IMR-90 (cell line): ENCODE measurements around the gene SYTL3. TPM values are rescaled to one million over a fixed set of nuclear protein-coding genes. Genes with fewer than 3 reads are reported as not detected.

Experiments
- ATAC-seq: fragments of 200-7000 bp; cut with Tn5 transposase; 2 replicates; pipeline ENCODE4 v1.9.1; 2020; ENCODE audit warnings: low read depth, mild to moderate bottlenecking, moderate library complexity
- BruUV-seq: library from RNA; stranded (reverse); fragments of 400-500 nt; replicated peaks from 2 replicates; lab custom pipeline; 2021; lab: Mats Ljungman, UMichigan
- CTCF ChIA-PET: fragments of 300-600 bp; formaldehyde crosslinking; extraction: SDS; loops from one replicate; lab custom pipeline; 2021; ENCODE audit warnings: antibody characterized with exemption; lab: Yijun Ruan, JAX
- POLR2A ChIA-PET: fragments of 300-600 bp; sonication (Branson Sonifier 250); formaldehyde crosslinking; loops from one replicate; lab custom pipeline; 2022; ENCODE audit warnings: antibody characterized with exemption; ENCODE audit not compliant: unreplicated experiment; lab: Charles Lee
- DNase-seq: peaks from one replicate; pipeline ENCODE4 v3.0.0; 2013
- H2AFZ ChIP-seq: replicated peaks from 2 replicates; pipeline ENCODE3; 2013; ENCODE audit warnings: low read length, mild to moderate bottlenecking; ENCODE audit not compliant: poor library complexity
- H2AK5ac ChIP-seq: 2 replicates; pipeline ENCODE4 v1.6.1; 2013; ENCODE audit warnings: low read depth, low read length, inconsistent platforms
- H2AK9ac ChIP-seq: replicated peaks from 2 replicates; pipeline ENCODE3; 2013; ENCODE audit warnings: mild to moderate bottlenecking, low read depth, low read length, moderate library complexity; ENCODE audit not compliant: poor library complexity
- H2BK120ac ChIP-seq: 2 replicates; pipeline ENCODE4 v1.6.1; 2013; ENCODE audit warnings: low read depth, low read length, inconsistent platforms
- H2BK15ac ChIP-seq: 3 replicates; pipeline ENCODE4 v1.6.1; 2013; ENCODE audit warnings: low read depth, low read length, inconsistent platforms
- H2BK20ac ChIP-seq: 2 replicates; pipeline ENCODE4 v1.6.1; 2013; ENCODE audit warnings: low read depth, mild to moderate bottlenecking, inconsistent platforms, low read length, moderate library complexity
- H2BK5ac ChIP-seq: 2 replicates; pipeline ENCODE4 v1.6.1; 2013; ENCODE audit warnings: mild to moderate bottlenecking, low read depth, low read length, inconsistent platforms; ENCODE audit not compliant: poor library complexity, severe bottlenecking
- H3K14ac ChIP-seq: replicated peaks from 2 replicates; pipeline ENCODE4 v1.6.1; 2013; ENCODE audit warnings: low read depth, low read length, inconsistent platforms
- H3K18ac ChIP-seq: 2 replicates; pipeline ENCODE4 v1.6.1; 2013; ENCODE audit warnings: low read depth, low read length, control low read depth
- H3K23ac ChIP-seq: 2 replicates; pipeline ENCODE4 v1.6.1; 2013; ENCODE audit warnings: low read depth, low read length, inconsistent platforms
- H3K27ac ChIP-seq: 2 replicates; pipeline ENCODE4 v1.5.1; 2013; ENCODE audit warnings: mild to moderate bottlenecking, control low read depth, low read length; ENCODE audit not compliant: insufficient read depth
- H3K27me3 ChIP-seq: 2 replicates; pipeline ENCODE4 v1.6.1; 2013; ENCODE audit warnings: low read length; ENCODE audit not compliant: control insufficient read depth, insufficient read depth
- H3K36me3 ChIP-seq: 2 replicates; pipeline ENCODE4 v1.6.1; 2013; ENCODE audit warnings: low read length, mixed read lengths; ENCODE audit not compliant: control insufficient read depth, insufficient read depth
- H3K4ac ChIP-seq: 2 replicates; pipeline ENCODE4 v1.6.1; 2013; ENCODE audit warnings: low read depth, low read length, inconsistent platforms
- H3K4me1 ChIP-seq: 2 replicates; pipeline ENCODE4 v1.6.1; 2013; ENCODE audit warnings: low read length, mixed read lengths; ENCODE audit not compliant: control insufficient read depth, insufficient read depth
- H3K4me2 ChIP-seq: 2 replicates; pipeline ENCODE4 v1.6.1; 2013; ENCODE audit warnings: low read depth, mild to moderate bottlenecking, control low read depth, low read length, moderate library complexity
- H3K4me3 ChIP-seq: 2 replicates; pipeline ENCODE4 v1.5.1; 2013; ENCODE audit warnings: low read depth, mild to moderate bottlenecking, control low read depth, low read length, moderate library complexity; ENCODE audit not compliant: insufficient read depth
- H3K56ac ChIP-seq: 2 replicates; pipeline ENCODE4 v1.6.1; 2013; ENCODE audit warnings: low read length, inconsistent platforms; ENCODE audit not compliant: insufficient read depth; ENCODE audit errors: extremely low read depth
- H3K79me1 ChIP-seq, 2 experiments: 2 replicates each; pipeline ENCODE4 v1.6.1; 2013; ENCODE audit warnings: low read length in 2 of 2, inconsistent platforms in 1 of 2, low read depth in 1 of 2
- H3K9ac ChIP-seq: 2 replicates; pipeline ENCODE4 v1.6.1; 2013; ENCODE audit warnings: low read depth, low read length, control low read depth
- H3K9me1 ChIP-seq: 2 replicates; pipeline ENCODE4 v1.6.1; 2013; ENCODE audit warnings: low read length, inconsistent platforms; ENCODE audit not compliant: insufficient read depth
- H3K9me3 ChIP-seq: 2 replicates; pipeline ENCODE4 v1.6.1; 2013; ENCODE audit warnings: low read length; ENCODE audit not compliant: control insufficient read depth, insufficient read depth
- H4K20me1 ChIP-seq: 2 replicates; pipeline ENCODE4 v1.6.1; 2013; ENCODE audit warnings: low read length, inconsistent platforms; ENCODE audit not compliant: insufficient read depth
- H4K5ac ChIP-seq: 2 replicates; pipeline ENCODE4 v1.6.1; 2013; ENCODE audit warnings: mild to moderate bottlenecking, low read depth, low read length, control low read depth
- H4K8ac ChIP-seq, 2 experiments: 2 replicates each; pipeline ENCODE4 v1.6.1; 2013; ENCODE audit warnings: low read depth in 2 of 2, low read length in 2 of 2, control low read depth in 1 of 2, inconsistent platforms in 1 of 2
- H4K91ac ChIP-seq: 2 replicates; pipeline ENCODE4 v1.6.1; 2013; ENCODE audit warnings: low read depth, low read length, inconsistent platforms; ENCODE audit not compliant: insufficient read depth
- BHLHE40 ChIP-seq: fragments of 150-350 bp; IDR thresholded peaks from 2 replicates; pipeline ENCODE4 v1.6.1; 2016; ENCODE audit warnings: mild to moderate bottlenecking, low read depth, low read length
- CEBPB ChIP-seq: IDR thresholded peaks from 2 replicates; pipeline ENCODE4 v1.6.1; 2012; ENCODE audit warnings: low read depth, low read length, improper control_type of control experiment
- CHD1 ChIP-seq: IDR thresholded peaks from 2 replicates; pipeline ENCODE4 v1.6.1; 2012; ENCODE audit warnings: low read depth, low read length, improper control_type of control experiment
- FOS ChIP-seq: fragments of 150-350 bp; IDR thresholded peaks from 2 replicates; pipeline ENCODE4 v1.6.1; 2016; ENCODE audit warnings: low read depth, low read length
- MAFK ChIP-seq: IDR thresholded peaks from 2 replicates; pipeline ENCODE4 v1.6.1; 2012; ENCODE audit warnings: low read depth, low read length, improper control_type of control experiment
- MAZ ChIP-seq: IDR thresholded peaks from 2 replicates; pipeline ENCODE4 v1.6.1; 2012; ENCODE audit warnings: low read depth, mild to moderate bottlenecking, low read length, improper control_type of control experiment, moderate library complexity, borderline replicate concordance
- MXI1 ChIP-seq: IDR thresholded peaks from 2 replicates; pipeline ENCODE4 v1.6.1; 2012; ENCODE audit warnings: low read depth, mild to moderate bottlenecking, low read length, moderate library complexity, borderline replicate concordance
- NFE2L2 ChIP-seq: fragments of 150-350 bp; IDR thresholded peaks from 2 replicates; pipeline ENCODE4 v1.6.1; 2016; ENCODE audit warnings: low read depth, mild to moderate bottlenecking, low read length
- POLR2A ChIP-seq: IDR thresholded peaks from 2 replicates; pipeline ENCODE4 v1.6.1; 2012; ENCODE audit warnings: mild to moderate bottlenecking, low read depth, low read length
- RAD21 ChIP-seq: IDR thresholded peaks from 2 replicates; pipeline ENCODE4 v1.6.1; 2012; ENCODE audit warnings: low read length, improper control_type of control experiment
- RCOR1 ChIP-seq: IDR thresholded peaks from 2 replicates; pipeline ENCODE4 v1.6.1; 2012; ENCODE audit warnings: mild to moderate bottlenecking, low read length, improper control_type of control experiment; ENCODE audit not compliant: insufficient replicate concordance
- RFX5 ChIP-seq: IDR thresholded peaks from 2 replicates; pipeline ENCODE4 v1.8.0; 2012; ENCODE audit warnings: low read depth, mild to moderate bottlenecking, low read length, moderate library complexity
- SMC3 ChIP-seq: fragments of 150-350 bp; IDR thresholded peaks from 2 replicates; pipeline ENCODE4 v1.6.1; 2016; ENCODE audit warnings: low read depth, mild to moderate bottlenecking, antibody characterized with exemption, low read length, moderate library complexity
- WGBS, 2 experiments: methylation state at CpG; one replicate each; pipeline versions ENCODE4 v1.1.5 to v1.1.7; 2013; ENCODE audit warnings: missing lambda C conversion rate in 2 of 2; ENCODE audit not compliant: insufficient read length in 1 of 2; ENCODE audit errors: extremely low coverage in 2 of 2; 5-methylcytosine and 5-hydroxymethylcytosine counted together
- dilution Hi-C: fragments of 300-500 bp; cut with HindIII; formaldehyde crosslinking; loops from one replicate; pipeline ENCODE4 v1.14.3; 2018; ENCODE audit warnings: low sequenced_read_pairs; ENCODE audit not compliant: unreplicated experiment
- in situ Hi-C: fragments of 300-500 bp; cut with MboI; formaldehyde crosslinking; loops from 3 replicates; pipeline ENCODE4 v1.14.3; 2019; ENCODE audit warnings: low sequenced_read_pairs, inconsistent platforms, mixed read lengths
- intact Hi-C: fragments of 100-400 bp; cut with micrococcal nuclease; formaldehyde crosslinking; loops from 2 replicates; pipeline ENCODE4 v1.10.0; 2022
- polyA plus RNA-seq, 3 experiments: library from polyadenylated mRNA; depleted of rRNA; stranded (reverse); fragments of >200 nt; gene quantifications; 2 replicates each; pipeline ENCODE4 v1.2.3, GENCODE V29; 2012; ENCODE audit warnings: low replicate concordance in 1 of 3
- total RNA-seq: library from RNA; depleted of rRNA; stranded (reverse); fragments of >200 nt; gene quantifications from 2 replicates; pipeline ENCODE4 v1.2.3, GENCODE V29; 2012
- TF ChIP-seq, protein P1 (sequence below): conservative IDR thresholded peaks from 2 replicates; pipeline ENCODE4 v1.5.1; 2012; ENCODE audit warnings: mild to moderate bottlenecking, low read depth, low read length, improper control_type of control experiment
- TF ChIP-seq, protein P2 (sequence below): fragments of 150-350 bp; IDR thresholded peaks from 2 replicates; pipeline ENCODE4 v1.6.1; 2016; ENCODE audit warnings: low read depth, mild to moderate bottlenecking, low read length, moderate library complexity, borderline replicate concordance
- TF ChIP-seq, protein P3 (sequence below): fragments of 150-350 bp; IDR thresholded peaks from 2 replicates; pipeline ENCODE4 v1.6.1; 2017; ENCODE audit warnings: mild to moderate bottlenecking, antibody characterized with exemption, low read length, low read depth

Gene SYTL3
- total and polyA plus RNA-seq, 2 of the 4 experiments (the other 2 are of a cell fraction), result 2.9 to 4.3 TPM

DNA sequence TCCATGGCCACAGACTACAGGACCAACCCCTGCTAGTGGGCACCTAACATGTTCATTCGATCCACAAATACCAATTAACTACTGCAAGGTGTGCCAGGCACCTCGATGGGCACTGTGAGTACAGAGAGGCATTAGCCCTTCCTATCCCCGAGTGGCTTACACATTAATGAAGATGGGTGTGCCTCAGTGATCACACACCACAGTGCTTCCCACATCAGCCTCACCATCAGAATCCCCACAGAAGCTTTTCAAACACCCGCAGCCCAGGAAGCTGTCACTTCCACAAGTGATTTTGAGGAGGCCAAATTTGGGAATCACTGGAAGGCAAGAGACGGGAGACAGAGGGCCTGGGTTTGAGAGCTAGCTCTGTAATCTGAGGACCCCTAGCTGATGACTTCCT lies 145.7 kb downstream of the SYTL3 start:
- Histone ChIP-seq H3K4ac (no peak overlapping the region), H4K91ac (no peak overlapping the region), H3K4me1 (peaks cover 11% of the 10 kb centered on the region), H3K4me3 (no peak overlapping the region), H3K27ac (no peak overlapping the region), H3K23ac (no peak overlapping the region; the same call in 1 of the 2 replicates), H3K9ac (no peak overlapping the region), H3K79me1 (peaks cover 54 to 71% of the 10 kb centered on the region in 2 experiments), H3K4me2 (no peak overlapping the region), H2BK15ac (no peak overlapping the region), H3K9me1 (peaks cover 20% of the 10 kb centered on the region), H2AK9ac (no peak overlapping the region), H2BK5ac (no peak overlapping the region), H2BK120ac (no peak overlapping the region), H3K27me3 (no peaks in the 10 kb centered on the region), H4K5ac (no peak overlapping the region), H3K36me3 (no peaks in the 10 kb centered on the region), H3K9me3 (no peaks in the 10 kb centered on the region), H2BK20ac (no peak overlapping the region), H2AK5ac (no peak overlapping the region), H4K8ac (no peak overlapping the region), H2AFZ (no peak overlapping the region), H4K20me1 (peaks cover 51% of the 10 kb centered on the region; the same call in 1 of the 2 replicates), H3K14ac (no peak overlapping the region), H3K18ac (no peak overlapping the region), H3K56ac (no peak overlapping the region)
- ChIA-PET POLR2A (no interaction called here), CTCF (interaction anchor here (0.6 kb wide), 2 partner anchors 34 to 164 kb away, joined by 3 to 4 read pairs; no protein-coding TSS in a partner anchor)
- intact Hi-C loops, result loop anchor here (10.0 kb wide), 1 partner anchor 309 kb away; no protein-coding TSS in a partner anchor
- BruUV-seq, result no TSS peak
- WGBS, 2 experiments, result 100% methylated on average over 1 of the region's 5 CpGs; no CpG with 5 or more reads in 1 of the 2 experiments
- dilution Hi-C loops, result no loop called here
- in situ Hi-C loops, result loop anchor here (5.0 kb wide), 1 partner anchor 177 kb away; no protein-coding TSS in a partner anchor
- DNase-seq (no peak), ATAC-seq (no peak)
- TF ChIP-seq MAZ, result no peak
- TF ChIP-seq MAFK, result no peak
- TF ChIP-seq, protein P1, sequence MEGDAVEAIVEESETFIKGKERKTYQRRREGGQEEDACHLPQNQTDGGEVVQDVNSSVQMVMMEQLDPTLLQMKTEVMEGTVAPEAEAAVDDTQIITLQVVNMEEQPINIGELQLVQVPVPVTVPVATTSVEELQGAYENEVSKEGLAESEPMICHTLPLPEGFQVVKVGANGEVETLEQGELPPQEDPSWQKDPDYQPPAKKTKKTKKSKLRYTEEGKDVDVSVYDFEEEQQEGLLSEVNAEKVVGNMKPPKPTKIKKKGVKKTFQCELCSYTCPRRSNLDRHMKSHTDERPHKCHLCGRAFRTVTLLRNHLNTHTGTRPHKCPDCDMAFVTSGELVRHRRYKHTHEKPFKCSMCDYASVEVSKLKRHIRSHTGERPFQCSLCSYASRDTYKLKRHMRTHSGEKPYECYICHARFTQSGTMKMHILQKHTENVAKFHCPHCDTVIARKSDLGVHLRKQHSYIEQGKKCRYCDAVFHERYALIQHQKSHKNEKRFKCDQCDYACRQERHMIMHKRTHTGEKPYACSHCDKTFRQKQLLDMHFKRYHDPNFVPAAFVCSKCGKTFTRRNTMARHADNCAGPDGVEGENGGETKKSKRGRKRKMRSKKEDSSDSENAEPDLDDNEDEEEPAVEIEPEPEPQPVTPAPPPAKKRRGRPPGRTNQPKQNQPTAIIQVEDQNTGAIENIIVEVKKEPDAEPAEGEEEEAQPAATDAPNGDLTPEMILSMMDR, result no peak
- TF ChIP-seq, protein P2, sequence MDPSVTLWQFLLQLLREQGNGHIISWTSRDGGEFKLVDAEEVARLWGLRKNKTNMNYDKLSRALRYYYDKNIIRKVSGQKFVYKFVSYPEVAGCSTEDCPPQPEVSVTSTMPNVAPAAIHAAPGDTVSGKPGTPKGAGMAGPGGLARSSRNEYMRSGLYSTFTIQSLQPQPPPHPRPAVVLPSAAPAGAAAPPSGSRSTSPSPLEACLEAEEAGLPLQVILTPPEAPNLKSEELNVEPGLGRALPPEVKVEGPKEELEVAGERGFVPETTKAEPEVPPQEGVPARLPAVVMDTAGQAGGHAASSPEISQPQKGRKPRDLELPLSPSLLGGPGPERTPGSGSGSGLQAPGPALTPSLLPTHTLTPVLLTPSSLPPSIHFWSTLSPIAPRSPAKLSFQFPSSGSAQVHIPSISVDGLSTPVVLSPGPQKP, result no peak
- no peak for TF ChIP-seq RFX5
- no peak for TF ChIP-seq FOS
- no peak for TF ChIP-seq CEBPB
- TF ChIP-seq RAD21, result no peak
- TF ChIP-seq MXI1, result no peak
- no peak for TF ChIP-seq RCOR1
- no peak for TF ChIP-seq POLR2A
- no peak for TF ChIP-seq BHLHE40
- no peak for TF ChIP-seq CHD1
- TF ChIP-seq NFE2L2, result no peak
- no peak for TF ChIP-seq SMC3
- TF ChIP-seq, protein P3, sequence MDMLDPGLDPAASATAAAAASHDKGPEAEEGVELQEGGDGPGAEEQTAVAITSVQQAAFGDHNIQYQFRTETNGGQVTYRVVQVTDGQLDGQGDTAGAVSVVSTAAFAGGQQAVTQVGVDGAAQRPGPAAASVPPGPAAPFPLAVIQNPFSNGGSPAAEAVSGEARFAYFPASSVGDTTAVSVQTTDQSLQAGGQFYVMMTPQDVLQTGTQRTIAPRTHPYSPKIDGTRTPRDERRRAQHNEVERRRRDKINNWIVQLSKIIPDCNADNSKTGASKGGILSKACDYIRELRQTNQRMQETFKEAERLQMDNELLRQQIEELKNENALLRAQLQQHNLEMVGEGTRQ, result no peak
